ENCODE measurements around the gene BTBD2.

The BTBD2 gene

DNA sequence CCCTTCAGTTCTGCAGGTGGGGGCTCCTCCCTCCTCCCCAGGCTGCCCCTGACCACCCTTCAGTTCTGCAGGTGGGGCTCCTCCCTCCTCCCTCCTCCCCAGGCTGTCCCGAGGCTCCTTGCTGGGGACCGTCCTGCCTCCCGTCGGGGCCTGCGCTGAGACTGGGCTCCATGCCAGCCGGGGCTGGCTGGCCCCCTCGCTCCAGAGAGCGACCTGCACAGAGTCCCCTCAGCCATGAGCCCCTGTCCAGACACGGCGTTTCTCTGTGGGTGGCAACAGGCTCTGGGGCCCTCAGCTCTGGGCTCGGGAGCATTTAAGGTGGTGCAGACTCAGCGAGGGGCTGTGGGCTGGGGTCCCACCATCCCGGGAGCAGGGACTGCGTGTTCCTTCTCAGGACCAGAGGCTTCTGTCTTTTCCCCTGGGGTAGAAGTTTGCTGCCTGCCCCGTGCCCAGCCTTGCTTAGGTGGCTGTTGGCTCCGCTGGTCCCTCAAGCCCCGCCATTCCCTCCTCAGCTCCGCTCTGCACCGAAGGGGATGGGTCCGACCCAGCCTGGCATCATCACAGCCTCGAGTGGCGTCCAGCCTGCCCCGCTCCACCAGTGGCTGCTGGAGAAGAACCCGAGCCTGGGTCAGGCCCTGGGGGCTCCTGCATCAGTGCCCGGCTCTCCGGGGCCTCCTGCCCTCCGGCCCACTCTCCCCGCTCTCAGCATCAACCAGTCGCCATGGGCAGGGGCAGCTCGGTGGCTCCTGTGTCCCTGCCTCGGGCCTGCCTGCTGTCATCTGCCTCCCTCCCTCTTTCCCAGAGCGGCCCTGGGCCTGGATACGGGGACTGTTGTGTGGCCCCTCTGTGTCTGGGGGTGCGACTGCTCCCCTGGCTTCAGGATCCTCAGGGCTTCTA lies 47.0 kb downstream of the BTBD2 start:
- no peak for DNase-seq (ENCODE audit: low read depth in 3 of 3, low spot score in 1 of 3)

DNA sequence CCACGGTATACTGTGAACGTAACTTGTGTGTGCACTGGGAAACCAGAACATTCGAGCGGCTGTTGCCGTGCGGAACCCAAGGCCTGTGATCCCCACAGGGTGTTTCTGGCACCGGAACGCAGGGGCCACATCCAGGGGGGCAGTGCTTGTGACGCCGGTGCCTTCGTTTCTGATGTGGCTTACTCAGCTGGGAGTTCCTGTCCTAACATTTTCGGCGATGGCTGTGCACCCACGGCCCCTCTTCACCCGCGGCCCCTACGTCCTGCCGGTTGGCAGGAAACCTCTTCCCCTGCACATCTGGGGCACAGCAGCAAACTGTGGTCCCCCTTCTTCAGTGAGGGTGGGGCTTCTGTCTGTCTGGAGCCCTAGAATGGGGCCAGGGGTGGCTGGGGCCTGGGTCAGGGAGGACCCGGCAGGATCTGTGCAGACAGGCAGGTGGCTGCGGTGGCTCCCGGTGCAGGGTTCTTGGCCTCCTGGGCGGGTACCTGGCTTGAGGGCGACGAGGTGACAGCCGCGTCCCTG lies 48.4 kb downstream of the BTBD2 start:
- no peak for DNase-seq (ENCODE audit: low read depth in 3 of 3, low spot score in 1 of 3)

DNA sequence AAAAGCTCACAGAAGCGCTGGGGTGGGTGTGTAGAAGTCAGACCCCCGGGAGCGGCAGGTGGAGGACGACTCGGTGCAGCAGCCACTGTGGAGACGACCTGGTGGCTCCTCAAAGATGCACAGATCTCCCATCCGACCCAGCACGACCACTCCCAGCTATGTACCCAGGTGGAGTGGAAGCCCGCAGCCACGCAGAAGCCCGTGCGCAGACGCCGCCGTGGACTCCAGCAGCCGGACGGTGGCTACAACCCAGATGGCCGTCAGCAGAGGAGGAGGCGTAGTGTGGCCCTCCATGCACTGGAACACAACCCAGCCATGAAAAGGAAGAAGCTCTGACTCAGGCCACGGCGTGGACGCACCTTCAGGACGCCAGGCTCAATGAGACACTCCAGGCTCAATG lies 52.8 kb downstream of the BTBD2 start:
- DNase-seq (ENCODE audit: low read depth in 3 of 3, low spot score in 1 of 3) = no peak

DNA sequence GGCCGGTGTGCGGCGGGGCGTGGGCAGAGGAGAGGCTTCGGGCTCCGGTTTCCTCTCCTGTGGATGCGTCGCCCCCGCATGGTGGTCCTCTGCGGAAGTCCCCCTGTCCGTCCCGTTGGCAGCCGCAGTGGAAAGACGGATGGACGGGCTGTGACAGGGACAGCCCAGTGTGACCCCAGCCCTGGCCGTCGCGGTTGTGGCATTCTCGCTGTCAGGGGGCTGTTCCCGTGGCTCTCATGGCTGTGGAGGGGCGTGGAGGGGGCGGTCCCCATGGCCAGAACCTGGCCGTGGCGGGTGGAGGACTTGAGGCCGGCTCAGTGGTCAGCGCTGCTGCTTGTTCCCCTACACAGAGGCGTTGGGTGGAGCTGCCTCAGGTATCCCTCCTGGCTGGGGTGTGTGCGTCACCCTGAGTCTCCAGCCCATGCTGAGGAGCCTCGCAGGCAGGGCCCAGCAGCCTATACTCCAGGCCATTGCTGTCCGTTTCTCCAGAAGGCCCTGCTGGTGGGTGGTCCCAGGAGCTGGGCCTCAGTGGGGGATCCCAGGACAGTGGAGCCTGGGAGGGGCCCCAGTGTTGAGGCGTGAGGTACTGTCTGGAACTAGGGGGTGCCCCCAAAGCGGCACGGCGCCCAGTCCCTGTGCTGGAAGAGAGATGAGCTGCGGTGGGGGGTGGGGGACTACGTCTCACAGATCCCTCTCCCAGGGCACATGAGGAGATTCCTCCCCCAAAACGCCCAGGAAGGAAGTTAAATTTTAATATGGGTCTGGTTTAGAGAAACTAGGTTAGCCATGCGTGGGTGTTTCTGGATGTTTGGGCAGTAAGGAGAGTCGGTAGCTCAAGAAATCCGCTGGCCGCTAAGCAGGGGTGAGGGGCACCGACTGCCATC lies 54.3 kb downstream of the BTBD2 start:
- no peak for DNase-seq (ENCODE audit: low read depth in 3 of 3, low spot score in 1 of 3)

DNA sequence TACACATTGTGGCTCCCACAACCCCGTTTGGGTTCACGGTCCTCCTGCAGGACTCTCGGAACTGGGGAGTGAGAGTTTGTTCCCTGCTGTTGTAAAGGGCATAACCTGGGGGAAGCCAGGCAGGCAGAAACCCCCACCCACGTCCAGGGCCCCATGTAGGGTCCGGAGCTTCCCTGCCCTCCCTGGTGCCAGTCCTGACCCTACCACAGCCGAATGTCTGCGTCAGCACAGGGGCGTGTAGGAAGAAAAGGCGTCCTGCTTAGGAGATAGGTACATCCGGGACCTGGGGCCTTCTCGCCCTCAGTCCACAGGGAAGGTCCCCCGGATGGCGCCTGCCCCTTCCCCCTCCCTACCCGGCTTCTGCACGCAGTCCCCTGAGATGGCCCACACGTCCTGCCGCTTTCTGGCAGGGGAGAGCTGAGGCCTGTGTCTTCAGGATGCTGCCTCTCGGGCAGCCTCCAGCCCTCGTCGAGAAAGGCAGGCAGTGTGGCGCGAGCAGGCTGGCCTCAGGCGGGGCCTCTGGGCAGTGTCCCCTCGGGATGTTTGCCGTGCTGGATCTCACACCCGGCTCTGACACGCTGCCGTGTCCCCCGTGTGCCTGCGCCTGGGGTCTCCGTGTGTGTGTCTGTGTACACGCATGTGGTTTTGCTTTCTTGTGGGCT lies 55.5 kb downstream of the BTBD2 start:
- no peak for DNase-seq (ENCODE audit: low read depth in 3 of 3, low spot score in 1 of 3)

DNA sequence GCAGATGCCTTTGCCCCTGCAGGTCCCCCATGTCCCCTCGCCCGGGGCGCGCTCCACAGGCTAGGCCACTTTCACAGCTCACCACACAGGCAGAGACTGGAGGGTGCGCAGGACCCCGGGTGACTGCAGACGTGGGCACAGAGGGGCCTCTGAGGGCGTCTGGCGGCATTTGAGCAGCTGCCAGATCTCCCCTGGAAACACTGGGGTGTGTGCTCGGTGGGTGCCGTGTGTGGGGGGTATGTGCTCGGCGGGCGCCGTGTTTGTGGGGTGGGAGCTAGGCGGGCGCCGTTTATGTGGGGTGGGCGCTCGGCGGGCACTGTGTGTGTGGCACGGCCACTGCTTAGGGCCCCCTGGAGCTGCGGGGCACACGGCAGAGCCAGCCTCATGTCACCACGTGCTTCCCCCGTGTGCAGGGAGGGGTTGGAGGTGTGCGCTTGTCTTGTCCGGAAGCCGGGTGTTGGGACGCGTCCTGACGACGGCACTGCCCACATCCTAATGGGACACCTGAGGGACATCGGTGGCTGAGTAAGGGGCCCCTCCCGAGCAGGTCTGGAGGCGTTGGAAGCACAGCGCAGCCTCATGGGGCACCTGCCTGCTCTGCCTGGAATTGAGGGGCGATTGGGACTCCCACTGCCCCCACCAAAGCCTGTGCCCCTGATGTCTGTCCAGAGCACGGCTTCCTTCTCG lies 57.8 kb downstream of the BTBD2 start:
- no peak for DNase-seq (ENCODE audit: low read depth in 3 of 3, low spot score in 1 of 3)

DNA sequence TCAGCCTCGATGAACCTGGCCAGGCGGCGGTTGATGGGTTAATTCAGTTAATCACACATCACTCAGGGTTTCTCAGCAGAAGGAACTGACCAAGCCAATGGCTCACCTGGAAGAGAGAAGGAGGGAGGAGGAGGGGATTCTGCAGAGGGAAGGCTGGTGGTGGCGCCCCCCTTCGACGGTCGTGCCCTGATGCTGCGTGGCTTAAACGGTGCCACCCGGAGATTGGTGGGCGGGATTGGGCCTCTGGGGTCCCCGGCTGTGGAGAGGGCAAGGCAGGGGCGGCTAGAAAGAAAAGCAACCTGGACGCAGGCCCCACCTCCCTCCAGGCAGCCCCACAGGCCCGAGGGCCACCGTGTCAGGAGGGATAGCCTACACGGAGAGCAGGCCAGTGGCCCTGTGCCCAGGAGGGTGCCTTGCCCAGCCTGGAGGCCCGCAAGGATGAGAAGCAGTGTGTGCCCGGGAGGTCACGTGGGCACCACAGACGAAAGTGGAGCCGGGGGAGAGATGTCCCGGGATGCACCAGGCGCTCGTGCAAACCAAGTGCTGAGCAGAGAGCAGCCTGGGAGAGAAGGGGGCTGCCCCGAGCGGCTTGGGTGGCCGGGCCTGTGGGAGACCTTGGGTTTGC lies 58.5 kb downstream of the BTBD2 start:
- DNase-seq (ENCODE audit: low read depth in 3 of 3, low spot score in 1 of 3) = no peak

DNA sequence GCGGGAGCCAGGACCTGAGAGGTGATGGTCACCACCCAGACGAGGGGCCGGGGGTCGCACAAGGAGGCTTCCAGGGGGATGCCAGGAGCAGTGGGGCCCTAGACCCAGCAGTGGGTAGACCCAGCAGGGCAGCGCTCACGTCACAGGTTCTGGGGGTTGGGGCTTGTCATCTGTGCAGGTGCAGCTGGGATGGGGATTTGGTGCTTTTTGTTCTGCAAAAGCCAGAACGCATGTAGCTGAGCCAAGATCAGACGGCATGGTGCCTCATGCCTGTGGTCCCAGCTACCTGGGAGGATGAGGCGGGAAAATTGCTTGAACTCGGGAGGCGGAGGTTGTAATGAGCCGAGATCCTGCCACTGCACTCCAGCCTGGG lies 59.4 kb downstream of the BTBD2 start:
- no peak for DNase-seq (ENCODE audit: low read depth in 3 of 3, low spot score in 1 of 3)

DNA sequence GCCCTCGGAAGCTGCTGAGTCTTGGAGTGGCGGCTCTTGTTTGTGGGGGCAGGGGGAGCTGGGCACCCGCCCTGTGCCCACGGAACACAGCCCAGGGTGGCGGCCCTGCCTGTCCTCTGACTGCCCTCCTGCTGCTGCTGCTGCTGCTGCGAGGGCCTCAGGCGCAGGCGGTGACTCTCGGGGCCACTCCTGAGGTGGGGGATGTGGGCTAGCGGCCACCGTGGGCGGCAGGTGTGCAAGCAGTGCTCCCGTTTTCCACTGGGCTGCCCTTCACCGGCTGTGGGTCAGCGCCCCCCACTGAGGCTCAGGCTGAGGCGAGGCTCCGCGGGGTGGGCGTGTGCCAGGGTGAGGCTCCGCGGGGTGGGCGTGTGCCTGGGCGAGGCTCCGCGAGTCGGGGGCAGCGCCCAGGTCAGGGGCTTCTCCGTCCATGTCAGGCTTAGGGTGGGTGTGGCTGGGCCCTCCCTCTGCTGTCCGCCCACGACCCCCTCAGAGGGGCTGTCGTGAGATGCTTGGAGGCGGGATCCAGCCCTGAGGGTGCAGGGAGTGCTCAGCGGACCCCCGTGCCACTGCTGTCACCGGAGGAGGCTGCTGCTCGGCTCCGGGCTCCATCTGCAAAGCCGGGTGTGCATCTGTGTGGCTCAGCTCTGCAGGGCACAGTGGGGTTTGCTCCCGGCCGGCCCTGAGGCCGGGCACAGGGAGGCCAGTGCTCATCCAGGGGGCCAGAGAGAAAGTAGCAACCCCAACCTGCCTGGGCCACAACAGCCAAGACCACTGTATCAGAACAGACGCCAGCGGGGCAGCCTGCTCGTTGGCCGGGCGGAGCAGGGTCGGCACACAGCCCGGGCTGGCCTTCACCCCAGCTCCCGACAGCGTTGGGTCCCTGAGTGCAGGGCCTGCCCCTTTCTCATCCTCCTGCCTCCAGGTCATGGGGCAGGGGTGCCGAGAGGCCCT lies 60.1 kb downstream of the BTBD2 start:
- no peak for DNase-seq (ENCODE audit: low read depth in 3 of 3, low spot score in 1 of 3)

DNA sequence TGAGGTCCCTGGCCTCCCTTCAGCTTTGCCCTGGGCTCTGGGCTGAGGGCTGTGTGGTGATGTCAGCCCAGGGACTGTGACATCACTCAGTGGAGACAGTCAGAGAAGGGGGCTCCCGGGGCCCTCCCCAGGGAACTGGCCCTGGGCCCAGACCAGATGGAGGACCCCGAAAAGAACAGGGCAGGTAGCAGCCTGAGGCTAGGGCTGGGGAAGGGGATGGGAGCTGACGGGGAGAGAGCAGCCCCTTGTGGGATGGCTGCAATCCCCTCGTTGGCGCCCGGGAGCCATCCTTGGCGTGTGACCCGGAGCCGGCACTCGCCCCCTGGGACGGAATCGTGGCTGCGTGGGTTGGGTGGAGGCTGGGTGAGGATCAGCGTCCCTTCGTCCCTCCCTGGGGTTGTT lies 61.0 kb downstream of the BTBD2 start:
- DNase-seq (ENCODE audit: low read depth in 3 of 3, low spot score in 1 of 3) = no peak

DNA sequence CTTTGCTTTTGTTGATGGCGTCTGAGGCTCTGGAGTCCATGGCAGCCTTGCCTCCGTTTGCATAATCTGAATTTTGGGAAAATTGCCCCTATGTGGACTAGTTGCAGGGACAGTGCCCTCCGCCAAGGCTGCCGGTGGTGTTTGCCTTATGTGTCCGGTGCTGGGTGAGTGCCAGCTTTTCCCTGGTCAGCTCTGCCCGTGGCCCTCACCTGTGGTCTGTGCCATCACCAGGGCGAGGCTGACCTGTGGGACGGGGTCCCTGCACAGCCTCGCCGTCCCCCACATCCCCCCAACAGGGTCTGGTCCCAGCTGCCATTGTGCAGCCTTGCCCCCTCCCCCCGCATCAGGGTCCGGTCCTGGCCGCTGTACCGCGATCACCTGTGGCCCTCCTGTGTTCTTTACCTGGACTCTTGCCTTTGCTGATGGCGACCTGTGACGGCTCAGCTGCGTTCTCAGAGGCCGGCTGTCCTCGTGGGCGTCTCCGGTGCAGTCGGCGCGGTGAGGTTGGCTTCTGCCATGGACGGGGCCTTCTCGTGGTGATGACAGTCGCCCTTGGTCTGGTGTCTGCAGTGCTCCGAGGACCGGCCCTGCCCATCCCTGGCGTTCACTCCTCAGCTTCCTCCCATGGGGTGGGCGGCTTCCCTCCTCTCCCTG lies 61.9 kb downstream of the BTBD2 start:
- no peak for DNase-seq (ENCODE audit: low read depth in 3 of 3, low spot score in 1 of 3)

DNA sequence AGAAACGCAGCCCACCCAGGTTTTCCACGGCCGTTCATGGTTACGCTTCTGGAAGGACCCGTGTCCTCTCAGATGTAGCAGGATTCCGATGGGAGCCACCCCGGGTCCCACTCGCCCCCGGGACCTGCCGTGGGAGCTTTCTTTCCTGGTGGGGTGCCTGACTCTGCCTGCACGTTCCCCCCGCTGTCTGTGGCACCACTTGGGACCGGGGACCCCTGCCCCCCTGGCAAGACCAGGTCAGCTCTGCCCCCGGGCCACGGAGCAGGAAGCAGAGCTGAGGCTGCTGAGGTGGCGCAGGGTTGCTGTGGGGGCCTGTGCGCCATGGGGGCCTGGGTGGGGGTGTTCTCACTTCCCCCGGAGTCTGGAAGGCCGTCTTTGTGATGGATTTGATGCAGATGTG lies 62.5 kb downstream of the BTBD2 start:
- no peak for DNase-seq (ENCODE audit: low read depth in 3 of 3, low spot score in 1 of 3)

DNA sequence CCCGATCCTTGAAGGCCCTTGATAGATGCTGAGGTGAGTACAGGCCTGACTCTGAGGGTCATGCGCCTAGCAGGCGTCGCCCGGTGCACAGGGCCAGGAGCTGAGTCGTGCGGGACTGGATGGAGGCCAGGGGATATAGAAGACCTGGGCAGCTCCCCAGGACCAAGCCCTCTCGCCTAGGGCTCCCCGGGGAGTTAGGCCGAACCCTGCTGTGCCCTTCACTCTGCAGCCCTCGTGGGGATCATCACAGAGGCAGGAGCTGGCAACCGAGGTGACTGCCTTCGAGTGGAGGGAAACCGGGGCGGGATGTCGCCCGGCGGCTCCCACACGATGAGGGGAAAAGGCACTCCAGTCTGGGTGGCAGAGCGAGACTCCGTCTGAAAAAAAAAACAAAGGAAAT lies 62.9 kb downstream of the BTBD2 start:
- DNase-seq (ENCODE audit: low read depth in 3 of 3, low spot score in 1 of 3) = no peak

DNA sequence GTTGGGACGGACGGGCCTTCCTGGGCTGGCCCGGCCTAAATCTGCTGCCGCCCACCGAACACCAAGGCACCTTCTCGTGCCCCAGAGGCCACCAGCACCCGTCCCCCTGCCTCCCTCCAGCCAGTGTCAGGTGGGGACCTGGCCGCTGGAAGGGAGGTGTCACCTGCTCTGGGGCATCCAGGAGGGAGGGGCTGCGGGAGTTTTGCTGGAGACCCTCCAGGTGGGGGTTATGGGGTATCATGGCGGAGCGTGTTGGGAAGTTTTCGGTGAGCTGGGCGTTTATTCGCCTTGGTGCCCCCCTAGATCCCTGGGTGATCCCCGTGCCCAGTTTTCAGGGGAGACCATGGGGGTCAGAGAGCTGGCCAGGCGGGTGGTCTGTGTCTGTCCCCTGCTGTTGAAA lies 64.9 kb downstream of the BTBD2 start:
- no peak for DNase-seq (ENCODE audit: low read depth in 3 of 3, low spot score in 1 of 3)

DNA sequence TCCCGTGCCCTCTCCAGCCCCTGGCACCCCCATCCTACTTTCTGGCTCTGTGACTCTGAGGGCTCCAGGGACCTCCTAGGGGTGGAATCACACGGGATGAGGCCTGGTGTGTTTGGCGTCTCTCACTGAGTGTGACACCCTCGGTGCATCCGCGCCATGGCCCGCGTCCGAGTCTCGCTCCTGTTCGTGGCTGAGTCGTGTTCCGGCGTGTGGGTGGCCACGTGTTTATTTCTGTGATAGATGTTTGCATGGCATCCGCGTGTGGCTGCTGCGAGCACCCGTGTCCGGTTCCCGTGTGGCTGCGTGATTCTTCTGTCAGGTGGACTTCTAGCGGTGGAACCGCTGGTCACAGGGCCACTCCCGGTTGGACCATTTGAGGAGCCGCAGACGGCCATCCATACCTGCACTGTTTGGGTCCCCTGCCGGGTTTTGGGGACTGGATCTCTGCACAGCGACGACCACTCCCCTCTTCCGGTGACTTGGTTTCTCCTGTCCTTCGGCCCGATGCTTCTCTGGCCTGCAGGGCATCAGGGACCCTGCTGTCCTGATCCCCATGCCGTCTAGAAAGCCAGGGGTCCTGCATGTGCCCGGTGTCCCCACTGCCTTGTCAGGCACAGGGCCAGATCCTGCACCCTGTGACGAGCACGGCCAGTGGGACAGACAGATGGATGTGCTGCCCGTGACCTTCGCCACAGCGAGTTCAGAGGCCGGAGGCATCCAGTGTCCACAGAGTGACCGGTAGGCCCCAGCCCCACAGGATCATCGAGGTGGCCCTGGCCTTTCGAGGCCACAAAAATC lies 66.0 kb downstream of the BTBD2 start:
- DNase-seq (ENCODE audit: low read depth in 3 of 3, low spot score in 1 of 3) = no peak

DNA sequence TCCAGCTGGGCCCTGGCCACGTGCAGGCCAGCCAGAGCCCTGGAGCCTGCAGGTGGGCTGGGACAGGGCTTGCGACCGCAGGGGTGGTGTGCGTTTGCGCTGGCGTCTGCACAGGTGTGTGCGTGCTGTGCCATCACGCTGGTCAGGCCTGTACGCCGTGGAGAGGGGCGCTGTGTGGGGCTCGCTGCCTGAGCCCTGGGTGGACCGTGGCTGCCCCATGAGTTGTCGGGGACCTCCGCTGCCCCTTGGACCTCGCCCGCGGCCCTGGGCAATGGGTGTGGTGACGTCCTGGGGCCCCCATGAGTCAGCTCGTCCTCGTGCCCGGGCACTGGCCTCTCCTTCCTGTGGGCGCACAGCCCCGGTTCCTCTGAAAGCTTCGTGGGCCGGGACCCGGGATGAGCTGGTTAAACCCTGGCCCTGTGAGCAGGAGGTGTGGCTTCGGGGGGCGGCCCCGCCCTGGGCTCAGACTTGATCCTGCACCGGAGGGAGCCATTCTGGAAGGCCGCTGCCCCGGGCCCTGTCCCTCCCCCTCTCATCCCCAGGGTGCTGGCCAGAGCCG lies 67.8 kb downstream of the BTBD2 start:
- DNase-seq (ENCODE audit: low read depth in 3 of 3, low spot score in 1 of 3) = no peak

DNA sequence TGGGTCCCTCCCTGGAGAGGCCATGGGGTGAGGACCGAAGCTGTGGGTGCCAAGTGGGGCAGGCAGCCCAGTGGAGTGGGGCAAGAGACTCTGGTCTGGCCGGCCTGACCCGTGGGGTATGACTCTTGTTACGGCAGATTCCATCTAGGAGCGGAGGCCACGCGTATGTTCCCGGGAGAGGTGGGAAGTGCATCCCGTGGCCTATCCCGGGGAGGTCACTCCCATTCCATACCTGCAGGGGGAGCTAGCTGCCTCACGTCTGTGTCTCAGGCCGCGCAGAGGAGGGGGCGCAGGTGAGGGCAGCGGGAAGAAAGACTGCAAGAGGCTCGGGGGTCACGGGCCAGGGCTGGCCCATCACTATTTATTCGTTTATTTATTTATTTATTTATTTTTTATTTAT lies 69.6 kb downstream of the BTBD2 start:
- DNase-seq (ENCODE audit: low read depth in 3 of 3, low spot score in 1 of 3) = no peak
